ENCODE results near the gene SYTL3. TPM values are rescaled to one million over a fixed set of nuclear protein-coding genes. Genes with fewer than 3 reads are reported as not detected.

Gene SYTL3
- total RNA-seq, 1 experiment from 2014 or later = 7.8 TPM

GRCh38 chr6:158715330-158716311, 65.8 kb downstream of the SYTL3 start:
- BruUV-seq (replicated peaks) = no TSS peak
- Histone ChIP-seq H3K4me2 (no peak overlapping the region), H4K20me1 (ENCODE audit: insufficient read depth) (no peaks in the 10 kb centered on the region), H2AFZ (no peak overlapping the region), H3K36me3 (ENCODE audit: low read depth) (peaks cover 7% of the 10 kb centered on the region; the same call in 1 of the 2 replicates), H3K27ac (no peak overlapping the region), H3K9me2 (ENCODE audit: insufficient read depth) (no peaks in the 10 kb centered on the region), H3K9me3 (ENCODE audit: insufficient read depth, low read depth) (no peaks in the 10 kb centered on the region), H3K4me1 (replicated peaks; ENCODE audit: insufficient read depth) (peaks cover 31% of the 10 kb centered on the region), H3K79me2 (ENCODE audit: low read depth) (no peaks in the 10 kb centered on the region; the same call in 1 of the 2 replicates), H3K4me3 (no peak overlapping the region), H3F3A (ENCODE audit: insufficient read depth, low read depth) (peaks cover 34% of the 10 kb centered on the region), H3K27me3 (ENCODE audit: insufficient read depth, low read depth) (no peaks in the 10 kb centered on the region)
- ChIA-PET POLR2A (ENCODE audit: unreplicated experiment) (no interaction called here), CTCF (no interaction called here)
- intact Hi-C loops (cut with micrococcal nuclease; ENCODE audit: unreplicated experiment) = no loop called here
- TF ChIP-seq CTCF (conservative IDR thresholded peaks at IDR 0.05) (no peak), EZH2 (IDR thresholded peaks at IDR 0.05; ENCODE audit: low read depth) (no peak)
- DNase-seq = no peak

DNA sequence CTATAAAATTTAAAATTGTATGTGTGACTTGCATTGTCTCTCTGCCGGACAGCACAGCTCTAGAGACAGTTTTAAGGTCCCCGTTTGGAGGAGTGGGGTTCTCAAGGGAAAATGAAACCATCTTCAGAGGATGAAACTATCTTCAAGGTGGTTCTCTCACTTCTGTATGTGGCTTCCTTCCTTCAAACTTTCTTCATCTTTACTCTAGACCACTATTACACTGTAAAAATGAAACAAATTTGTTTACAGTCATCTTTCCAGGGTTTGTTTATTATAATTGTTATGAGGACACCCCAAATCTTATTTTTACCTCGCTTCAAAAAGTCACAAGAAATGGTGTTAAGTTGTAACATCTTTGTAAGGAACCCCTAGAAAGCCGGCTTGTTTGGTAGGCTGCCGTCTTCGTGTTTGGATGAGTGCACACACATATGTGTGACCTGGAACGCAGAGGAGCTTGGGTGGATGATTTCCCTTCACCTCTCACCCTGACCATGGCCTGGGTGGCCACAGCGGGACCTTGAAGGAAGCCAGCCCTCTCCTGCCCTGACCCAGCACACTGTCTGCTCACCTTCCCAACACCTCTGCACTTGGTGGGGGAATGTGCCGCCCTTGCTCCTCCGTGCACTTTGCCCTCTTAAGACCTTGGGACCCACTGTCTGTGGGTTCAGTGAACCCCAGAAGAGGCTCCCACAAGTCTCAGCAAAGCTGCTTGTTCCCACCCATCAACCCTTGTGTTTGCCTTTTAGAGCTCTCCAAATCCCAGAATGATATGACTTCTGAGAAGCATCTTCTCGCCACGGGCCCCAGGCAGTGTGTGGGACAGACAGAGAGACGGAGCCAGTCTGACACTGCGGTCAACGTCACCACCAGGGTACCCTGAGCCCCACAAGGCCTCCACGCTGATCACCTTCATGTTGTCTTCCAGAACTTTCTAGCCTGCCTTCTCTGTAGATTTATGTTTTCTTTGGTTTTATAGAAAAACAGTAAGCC, 67.8 kb downstream of the SYTL3 start:
- peak overlapping the region; percentile 6; the same call in 1 of the 2 replicates for H3K4me2 ChIP-seq
- H3K4me1 ChIP-seq (replicated peaks; ENCODE audit: insufficient read depth) = peaks cover 51% of the 10 kb centered on the region
- TF ChIP-seq EZH2 (IDR thresholded peaks at IDR 0.05; ENCODE audit: low read depth) (no peak), CTCF (conservative IDR thresholded peaks at IDR 0.05) (no peak)
- peaks cover 10% of the 10 kb centered on the region; the same call in 1 of the 2 replicates for H3K36me3 ChIP-seq (ENCODE audit: low read depth)
- H3F3A ChIP-seq (ENCODE audit: insufficient read depth, low read depth) = peaks cover 53% of the 10 kb centered on the region
- no peaks in the 10 kb centered on the region for H3K27me3 ChIP-seq (ENCODE audit: insufficient read depth, low read depth)
- no peak overlapping the region for H2AFZ ChIP-seq
- H3K4me3 ChIP-seq = no peak overlapping the region
- peaks cover 5% of the 10 kb centered on the region for H3K79me2 ChIP-seq (ENCODE audit: low read depth)
- H3K27ac ChIP-seq = peak overlapping the region; percentile 95
- no peaks in the 10 kb centered on the region for H3K9me3 ChIP-seq (ENCODE audit: insufficient read depth, low read depth)
- no peaks in the 10 kb centered on the region for H3K9me2 ChIP-seq (ENCODE audit: insufficient read depth)
- intact Hi-C loops (cut with micrococcal nuclease; ENCODE audit: unreplicated experiment) = no loop called here
- no peak for DNase-seq
- H4K20me1 ChIP-seq (ENCODE audit: insufficient read depth) = no peaks in the 10 kb centered on the region
- POLR2A ChIA-PET (ENCODE audit: unreplicated experiment) = no interaction called here
- BruUV-seq (replicated peaks) = no TSS peak
- CTCF ChIA-PET = no interaction called here

DNA sequence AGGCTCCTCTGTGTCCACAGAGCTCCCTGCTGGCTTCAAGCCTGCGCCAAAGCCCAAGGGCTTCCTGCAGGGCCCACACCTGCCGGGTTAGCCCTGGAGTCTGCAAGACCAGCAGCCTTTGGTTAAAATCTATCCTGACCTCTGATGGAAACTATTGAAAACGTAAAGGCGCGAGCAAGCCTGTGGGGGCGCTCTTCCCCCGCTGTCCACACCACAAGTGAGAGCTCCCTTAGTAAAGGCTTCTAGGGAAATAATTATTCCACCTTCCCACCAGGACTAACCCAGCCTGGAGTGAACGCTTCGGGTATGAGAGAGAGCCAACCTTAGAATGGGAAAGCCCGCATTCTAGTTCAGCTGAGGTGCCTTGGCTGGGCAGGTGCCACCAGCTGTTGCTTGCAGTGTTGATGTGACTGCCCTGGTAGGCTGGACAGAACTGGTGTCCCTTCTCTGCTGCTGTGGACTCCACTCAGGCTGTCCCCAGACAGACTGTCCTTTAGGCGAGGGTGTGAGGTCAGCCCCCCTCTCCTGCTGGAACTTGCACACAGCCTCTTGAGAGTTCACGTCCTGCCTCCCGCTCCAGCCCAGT, 68.7 kb downstream of the SYTL3 start:
- Histone ChIP-seq H3K27me3 (ENCODE audit: insufficient read depth, low read depth) (no peaks in the 10 kb centered on the region), H3K27ac (peak overlapping the region; percentile 95), H3K4me1 (replicated peaks; ENCODE audit: insufficient read depth) (peaks cover 57% of the 10 kb centered on the region), H3K4me2 (peak overlapping the region; percentile 6; the same call in 1 of the 2 replicates), H4K20me1 (ENCODE audit: insufficient read depth) (no peaks in the 10 kb centered on the region), H3K9me3 (ENCODE audit: insufficient read depth, low read depth) (no peaks in the 10 kb centered on the region), H3F3A (ENCODE audit: insufficient read depth, low read depth) (peaks cover 53% of the 10 kb centered on the region), H3K9me2 (ENCODE audit: insufficient read depth) (no peaks in the 10 kb centered on the region), H3K4me3 (no peak overlapping the region), H3K79me2 (ENCODE audit: low read depth) (peaks cover 11% of the 10 kb centered on the region), H2AFZ (no peak overlapping the region), H3K36me3 (ENCODE audit: low read depth) (peaks cover 13% of the 10 kb centered on the region; the same call in 1 of the 2 replicates)
- intact Hi-C loops (cut with micrococcal nuclease; ENCODE audit: unreplicated experiment) = no loop called here
- DNase-seq = peak in 1 of 2 experiments; percentile 62
- no TSS peak for BruUV-seq (replicated peaks)
- CTCF ChIA-PET = no interaction called here
- POLR2A ChIA-PET (ENCODE audit: unreplicated experiment) = no interaction called here
- TF ChIP-seq EZH2 (IDR thresholded peaks at IDR 0.05; ENCODE audit: low read depth) = no peak
- TF ChIP-seq CTCF (conservative IDR thresholded peaks at IDR 0.05) = peak; percentile 62
